Measurements from ENCODE around the gene PCGF3. TPM values are rescaled to one million over a fixed set of nuclear protein-coding genes. Genes with fewer than 3 reads are reported as not detected.
A peak's percentile ranks its signal among the peaks of the same experiment; 100 is the strongest.

PCGF3 gene
- total RNA-seq, 2 experiments from 2014 or later: 24.7 to 25.9 TPM

- Mint-ChIP-seq H3K4me1 (ENCODE audit: low read depth) (peaks cover 23% of the 10 kb centered on the region), H3K27ac (no peak overlapping the region), H3K4me3 (peak overlapping the region; percentile 62), H3K27me3 (ENCODE audit: low read depth) (peaks cover 48% of the 10 kb centered on the region), H3K9me3 (no peaks in the 10 kb centered on the region), H3K36me3 (ENCODE audit: low read depth) (no peaks in the 10 kb centered on the region)
- DNase-seq: peak; percentile 43
- CTCF ChIA-PET: no interaction called here
- intact Hi-C loops (cut with micrococcal nuclease): no loop called here
Measured at GRCh38 chr4:791898-792625, 86.4 kb downstream of the PCGF3 start.

GRCh38 chr4:792626-793092 is 87.0 kb downstream of the PCGF3 start:
- peak overlapping the region; percentile 62 for H3K4me3 Mint-ChIP-seq
- CTCF ChIA-PET: interaction anchor here (1.0 kb wide), 2 partner anchors 11 to 50 kb away, joined by 3 to 4 read pairs; no protein-coding TSS in a partner anchor
- no peaks in the 10 kb centered on the region for H3K36me3 Mint-ChIP-seq (ENCODE audit: low read depth)
- no peak overlapping the region for H3K27ac Mint-ChIP-seq
- H3K4me1 Mint-ChIP-seq (ENCODE audit: low read depth): peaks cover 20% of the 10 kb centered on the region
- H3K9me3 Mint-ChIP-seq: no peaks in the 10 kb centered on the region
- intact Hi-C loops (cut with micrococcal nuclease): no loop called here
- peak; percentile 55 for DNase-seq
- H3K27me3 Mint-ChIP-seq (ENCODE audit: low read depth): peaks cover 44% of the 10 kb centered on the region

- intact Hi-C loops (cut with micrococcal nuclease): no loop called here
- peaks cover 20% of the 10 kb centered on the region for H3K4me1 Mint-ChIP-seq (ENCODE audit: low read depth)
- H3K9me3 Mint-ChIP-seq: no peaks in the 10 kb centered on the region
- CTCF ChIA-PET: interaction anchor here (0.6 to 1.0 kb wide), 4 partner anchors 11 to 213 kb away, joined by 3 to 4 read pairs (median 3); no protein-coding TSS in a partner anchor
- H3K4me3 Mint-ChIP-seq: no peak overlapping the region
- no peaks in the 10 kb centered on the region for H3K36me3 Mint-ChIP-seq (ENCODE audit: low read depth)
- H3K27me3 Mint-ChIP-seq (ENCODE audit: low read depth): peaks cover 44% of the 10 kb centered on the region
- no peak overlapping the region for H3K27ac Mint-ChIP-seq
- no peak for DNase-seq
Measured at GRCh38 chr4:793093-793861, 87.6 kb downstream of the PCGF3 start.

- DNase-seq: no peak
- no peaks in the 10 kb centered on the region for H3K9me3 Mint-ChIP-seq
- H3K4me3 Mint-ChIP-seq: no peak overlapping the region
- intact Hi-C loops (cut with micrococcal nuclease): no loop called here
- no peaks in the 10 kb centered on the region for H3K36me3 Mint-ChIP-seq (ENCODE audit: low read depth)
- no peak overlapping the region for H3K27ac Mint-ChIP-seq
- peaks cover 23% of the 10 kb centered on the region for H3K4me1 Mint-ChIP-seq (ENCODE audit: low read depth)
- CTCF ChIA-PET: interaction anchor here (0.6 to 1.0 kb wide), 5 partner anchors 17 to 350 kb away, joined by 3 to 4 read pairs (median 3); no protein-coding TSS in a partner anchor
- peaks cover 44% of the 10 kb centered on the region for H3K27me3 Mint-ChIP-seq (ENCODE audit: low read depth)
Measured at GRCh38 chr4:793941-794621, 88.4 kb downstream of the PCGF3 start.

- Mint-ChIP-seq H3K4me3 (peak overlapping the region; percentile 24), H3K9me3 (no peaks in the 10 kb centered on the region), H3K4me1 (ENCODE audit: low read depth) (peaks cover 28% of the 10 kb centered on the region), H3K36me3 (ENCODE audit: low read depth) (no peaks in the 10 kb centered on the region), H3K27me3 (ENCODE audit: low read depth) (peaks cover 44% of the 10 kb centered on the region), H3K27ac (no peak overlapping the region)
- DNase-seq: no peak
- intact Hi-C loops (cut with micrococcal nuclease): no loop called here
- CTCF ChIA-PET: interaction anchor here (0.6 to 0.7 kb wide), 2 partner anchors 18 to 52 kb away, joined by 3 to 4 read pairs; no protein-coding TSS in a partner anchor
Measured at GRCh38 chr4:794900-795725, 89.5 kb downstream of the PCGF3 start.

- CTCF ChIA-PET: no interaction called here
- intact Hi-C loops (cut with micrococcal nuclease): no loop called here
- Mint-ChIP-seq H3K27me3 (ENCODE audit: low read depth) (peaks cover 41% of the 10 kb centered on the region), H3K9me3 (no peaks in the 10 kb centered on the region), H3K36me3 (ENCODE audit: low read depth) (no peaks in the 10 kb centered on the region), H3K27ac (no peak overlapping the region), H3K4me1 (ENCODE audit: low read depth) (peaks cover 28% of the 10 kb centered on the region), H3K4me3 (no peak overlapping the region)
- no peak for DNase-seq
Measured at GRCh38 chr4:795726-796119, 90.1 kb downstream of the PCGF3 start.

- H3K27ac Mint-ChIP-seq: no peak overlapping the region
- CTCF ChIA-PET: no interaction called here
- intact Hi-C loops (cut with micrococcal nuclease): no loop called here
- no peak for DNase-seq
- no peaks in the 10 kb centered on the region for H3K36me3 Mint-ChIP-seq (ENCODE audit: low read depth)
- peaks cover 39% of the 10 kb centered on the region for H3K27me3 Mint-ChIP-seq (ENCODE audit: low read depth)
- no peak overlapping the region for H3K4me3 Mint-ChIP-seq
- peaks cover 28% of the 10 kb centered on the region for H3K4me1 Mint-ChIP-seq (ENCODE audit: low read depth)
- no peaks in the 10 kb centered on the region for H3K9me3 Mint-ChIP-seq
Measured at GRCh38 chr4:796206-796605, 90.6 kb downstream of the PCGF3 start.

- peaks cover 28% of the 10 kb centered on the region for H3K4me1 Mint-ChIP-seq (ENCODE audit: low read depth)
- no peaks in the 10 kb centered on the region for H3K36me3 Mint-ChIP-seq (ENCODE audit: low read depth)
- CTCF ChIA-PET: interaction anchor here (1.5 kb wide), 1 partner anchor 54 kb away, joined by 3 read pairs; no protein-coding TSS in a partner anchor
- intact Hi-C loops (cut with micrococcal nuclease): no loop called here
- no peak overlapping the region for H3K27ac Mint-ChIP-seq
- H3K9me3 Mint-ChIP-seq: no peaks in the 10 kb centered on the region
- DNase-seq: no peak
- no peak overlapping the region for H3K4me3 Mint-ChIP-seq
- peaks cover 39% of the 10 kb centered on the region for H3K27me3 Mint-ChIP-seq (ENCODE audit: low read depth)
Measured at GRCh38 chr4:797066-797465, 91.4 kb downstream of the PCGF3 start.

GRCh38 chr4:801436-802124 is 95.9 kb downstream of the PCGF3 start:
- Mint-ChIP-seq H3K4me1 (ENCODE audit: low read depth) (peaks cover 8% of the 10 kb centered on the region), H3K36me3 (ENCODE audit: low read depth) (no peaks in the 10 kb centered on the region), H3K27ac (no peak overlapping the region), H3K4me3 (no peak overlapping the region), H3K27me3 (ENCODE audit: low read depth) (peaks cover 11% of the 10 kb centered on the region), H3K9me3 (peaks cover 5% of the 10 kb centered on the region)
- intact Hi-C loops (cut with micrococcal nuclease): no loop called here
- CTCF ChIA-PET: no interaction called here
- no peak for DNase-seq

GRCh38 chr4:803884-804283 is 98.3 kb downstream of the PCGF3 start:
- Mint-ChIP-seq H3K27ac (no peak overlapping the region), H3K27me3 (ENCODE audit: low read depth) (peaks cover 7% of the 10 kb centered on the region)
- CTCF ChIA-PET: interaction anchor here (0.5 kb wide), 1 partner anchor 1650 kb away, joined by 3 read pairs; no protein-coding TSS in a partner anchor

GRCh38 chr4:804804-805203 is 99.2 kb downstream of the PCGF3 start:
- Mint-ChIP-seq H3K27me3 (ENCODE audit: low read depth) (peaks cover 7% of the 10 kb centered on the region), H3K4me1 (ENCODE audit: low read depth) (peaks cover 3% of the 10 kb centered on the region), H3K27ac (no peak overlapping the region), H3K9me3 (peaks cover 5% of the 10 kb centered on the region), H3K36me3 (ENCODE audit: low read depth) (no peaks in the 10 kb centered on the region), H3K4me3 (no peak overlapping the region)
- CTCF ChIA-PET: no interaction called here
- DNase-seq: no peak
- intact Hi-C loops (cut with micrococcal nuclease): no loop called here

More at GRCh38 chr4:803884-804283, 98.3 kb downstream of the PCGF3 start:
- Mint-ChIP-seq H3K36me3 (ENCODE audit: low read depth) (no peaks in the 10 kb centered on the region), H3K9me3 (peaks cover 5% of the 10 kb centered on the region), H3K4me3 (no peak overlapping the region), H3K4me1 (ENCODE audit: low read depth) (peaks cover 6% of the 10 kb centered on the region)
- no peak for DNase-seq
- intact Hi-C loops (cut with micrococcal nuclease): no loop called here

Data from activated naive CD4-positive, alpha-beta T cell treated with anti-CD3 and anti-CD28 coated beads for 36 hours (primary cell).